IMR-90 (cell line): ENCODE results near the gene MIA2. TPM values are rescaled to one million over a fixed set of nuclear protein-coding genes. Genes with fewer than 3 reads are reported as not detected.

Source experiments
- ATAC-seq: fragments of 200-7000 bp; cut with Tn5 transposase; 2 replicates; pipeline ENCODE4 v1.9.1; 2020; ENCODE audit warnings: low read depth, mild to moderate bottlenecking, moderate library complexity
- BruUV-seq: library from RNA; stranded (reverse); fragments of 400-500 nt; replicated peaks from 2 replicates; lab custom pipeline; 2021; lab: Mats Ljungman, UMichigan
- CTCF ChIA-PET: fragments of 300-600 bp; formaldehyde crosslinking; extraction: SDS; loops from one replicate; lab custom pipeline; 2021; ENCODE audit warnings: antibody characterized with exemption; lab: Yijun Ruan, JAX
- POLR2A ChIA-PET: fragments of 300-600 bp; sonication (Branson Sonifier 250); formaldehyde crosslinking; loops from one replicate; lab custom pipeline; 2022; ENCODE audit warnings: antibody characterized with exemption; ENCODE audit not compliant: unreplicated experiment; lab: Charles Lee
- DNase-seq: peaks from one replicate; pipeline ENCODE4 v3.0.0; 2013
- H2AFZ ChIP-seq: replicated peaks from 2 replicates; pipeline ENCODE3; 2013; ENCODE audit warnings: low read length, mild to moderate bottlenecking; ENCODE audit not compliant: poor library complexity
- H2AK5ac ChIP-seq: 2 replicates; pipeline ENCODE4 v1.6.1; 2013; ENCODE audit warnings: low read depth, low read length, inconsistent platforms
- H2AK9ac ChIP-seq: replicated peaks from 2 replicates; pipeline ENCODE3; 2013; ENCODE audit warnings: mild to moderate bottlenecking, low read depth, low read length, moderate library complexity; ENCODE audit not compliant: poor library complexity
- H2BK120ac ChIP-seq: 2 replicates; pipeline ENCODE4 v1.6.1; 2013; ENCODE audit warnings: low read depth, low read length, inconsistent platforms
- H2BK15ac ChIP-seq: 3 replicates; pipeline ENCODE4 v1.6.1; 2013; ENCODE audit warnings: low read depth, low read length, inconsistent platforms
- H2BK20ac ChIP-seq: 2 replicates; pipeline ENCODE4 v1.6.1; 2013; ENCODE audit warnings: low read depth, mild to moderate bottlenecking, inconsistent platforms, low read length, moderate library complexity
- H2BK5ac ChIP-seq: 2 replicates; pipeline ENCODE4 v1.6.1; 2013; ENCODE audit warnings: mild to moderate bottlenecking, low read depth, low read length, inconsistent platforms; ENCODE audit not compliant: poor library complexity, severe bottlenecking
- H3K14ac ChIP-seq: replicated peaks from 2 replicates; pipeline ENCODE4 v1.6.1; 2013; ENCODE audit warnings: low read depth, low read length, inconsistent platforms
- H3K18ac ChIP-seq: 2 replicates; pipeline ENCODE4 v1.6.1; 2013; ENCODE audit warnings: low read depth, low read length, control low read depth
- H3K23ac ChIP-seq: 2 replicates; pipeline ENCODE4 v1.6.1; 2013; ENCODE audit warnings: low read depth, low read length, inconsistent platforms
- H3K27ac ChIP-seq: 2 replicates; pipeline ENCODE4 v1.5.1; 2013; ENCODE audit warnings: mild to moderate bottlenecking, control low read depth, low read length; ENCODE audit not compliant: insufficient read depth
- H3K27me3 ChIP-seq: 2 replicates; pipeline ENCODE4 v1.6.1; 2013; ENCODE audit warnings: low read length; ENCODE audit not compliant: control insufficient read depth, insufficient read depth
- H3K36me3 ChIP-seq: 2 replicates; pipeline ENCODE4 v1.6.1; 2013; ENCODE audit warnings: low read length, mixed read lengths; ENCODE audit not compliant: control insufficient read depth, insufficient read depth
- H3K4ac ChIP-seq: 2 replicates; pipeline ENCODE4 v1.6.1; 2013; ENCODE audit warnings: low read depth, low read length, inconsistent platforms
- H3K4me1 ChIP-seq: 2 replicates; pipeline ENCODE4 v1.6.1; 2013; ENCODE audit warnings: low read length, mixed read lengths; ENCODE audit not compliant: control insufficient read depth, insufficient read depth
- H3K4me2 ChIP-seq: 2 replicates; pipeline ENCODE4 v1.6.1; 2013; ENCODE audit warnings: low read depth, mild to moderate bottlenecking, control low read depth, low read length, moderate library complexity
- H3K4me3 ChIP-seq: 2 replicates; pipeline ENCODE4 v1.5.1; 2013; ENCODE audit warnings: low read depth, mild to moderate bottlenecking, control low read depth, low read length, moderate library complexity; ENCODE audit not compliant: insufficient read depth
- H3K56ac ChIP-seq: 2 replicates; pipeline ENCODE4 v1.6.1; 2013; ENCODE audit warnings: low read length, inconsistent platforms; ENCODE audit not compliant: insufficient read depth; ENCODE audit errors: extremely low read depth
- H3K79me1 ChIP-seq, 2 experiments: 2 replicates each; pipeline ENCODE4 v1.6.1; 2013; ENCODE audit warnings: low read length in 2 of 2, inconsistent platforms in 1 of 2, low read depth in 1 of 2
- H3K9ac ChIP-seq: 2 replicates; pipeline ENCODE4 v1.6.1; 2013; ENCODE audit warnings: low read depth, low read length, control low read depth
- H3K9me1 ChIP-seq: 2 replicates; pipeline ENCODE4 v1.6.1; 2013; ENCODE audit warnings: low read length, inconsistent platforms; ENCODE audit not compliant: insufficient read depth
- H3K9me3 ChIP-seq: 2 replicates; pipeline ENCODE4 v1.6.1; 2013; ENCODE audit warnings: low read length; ENCODE audit not compliant: control insufficient read depth, insufficient read depth
- H4K20me1 ChIP-seq: 2 replicates; pipeline ENCODE4 v1.6.1; 2013; ENCODE audit warnings: low read length, inconsistent platforms; ENCODE audit not compliant: insufficient read depth
- H4K5ac ChIP-seq: 2 replicates; pipeline ENCODE4 v1.6.1; 2013; ENCODE audit warnings: mild to moderate bottlenecking, low read depth, low read length, control low read depth
- H4K8ac ChIP-seq, 2 experiments: 2 replicates each; pipeline ENCODE4 v1.6.1; 2013; ENCODE audit warnings: low read depth in 2 of 2, low read length in 2 of 2, control low read depth in 1 of 2, inconsistent platforms in 1 of 2
- H4K91ac ChIP-seq: 2 replicates; pipeline ENCODE4 v1.6.1; 2013; ENCODE audit warnings: low read depth, low read length, inconsistent platforms; ENCODE audit not compliant: insufficient read depth
- MXI1 ChIP-seq: IDR thresholded peaks from 2 replicates; pipeline ENCODE4 v1.6.1; 2012; ENCODE audit warnings: low read depth, mild to moderate bottlenecking, low read length, moderate library complexity, borderline replicate concordance
- NFE2L2 ChIP-seq: fragments of 150-350 bp; IDR thresholded peaks from 2 replicates; pipeline ENCODE4 v1.6.1; 2016; ENCODE audit warnings: low read depth, mild to moderate bottlenecking, low read length
- POLR2A ChIP-seq: IDR thresholded peaks from 2 replicates; pipeline ENCODE4 v1.6.1; 2012; ENCODE audit warnings: mild to moderate bottlenecking, low read depth, low read length
- RFX5 ChIP-seq: IDR thresholded peaks from 2 replicates; pipeline ENCODE4 v1.8.0; 2012; ENCODE audit warnings: low read depth, mild to moderate bottlenecking, low read length, moderate library complexity
- SMC3 ChIP-seq: fragments of 150-350 bp; IDR thresholded peaks from 2 replicates; pipeline ENCODE4 v1.6.1; 2016; ENCODE audit warnings: low read depth, mild to moderate bottlenecking, antibody characterized with exemption, low read length, moderate library complexity
- USF2 ChIP-seq: fragments of 150-350 bp; IDR thresholded peaks from 2 replicates; pipeline ENCODE4 v1.6.1; 2017; ENCODE audit warnings: mild to moderate bottlenecking, antibody characterized with exemption, low read length, low read depth
- WGBS, 2 experiments: methylation state at CpG; one replicate each; pipeline versions ENCODE4 v1.1.5 to v1.1.7; 2013; ENCODE audit warnings: missing lambda C conversion rate in 2 of 2; ENCODE audit not compliant: insufficient read length in 1 of 2; ENCODE audit errors: extremely low coverage in 2 of 2; 5-methylcytosine and 5-hydroxymethylcytosine counted together
- dilution Hi-C: fragments of 300-500 bp; cut with HindIII; formaldehyde crosslinking; loops from one replicate; pipeline ENCODE4 v1.14.3; 2018; ENCODE audit warnings: low sequenced_read_pairs; ENCODE audit not compliant: unreplicated experiment
- in situ Hi-C: fragments of 300-500 bp; cut with MboI; formaldehyde crosslinking; loops from 3 replicates; pipeline ENCODE4 v1.14.3; 2019; ENCODE audit warnings: low sequenced_read_pairs, inconsistent platforms, mixed read lengths
- intact Hi-C: fragments of 100-400 bp; cut with micrococcal nuclease; formaldehyde crosslinking; loops from 2 replicates; pipeline ENCODE4 v1.10.0; 2022
- polyA plus RNA-seq, 3 experiments: library from polyadenylated mRNA; depleted of rRNA; stranded (reverse); fragments of >200 nt; gene quantifications; 2 replicates each; pipeline ENCODE4 v1.2.3, GENCODE V29; 2012; ENCODE audit warnings: low replicate concordance in 1 of 3
- total RNA-seq: library from RNA; depleted of rRNA; stranded (reverse); fragments of >200 nt; gene quantifications from 2 replicates; pipeline ENCODE4 v1.2.3, GENCODE V29; 2012

MIA2 gene
- total and polyA plus RNA-seq, 2 of the 4 experiments (the other 2 are of a cell fraction): 3.9 to 6.8 TPM

GRCh38 chr14:39289523-39289922 is 55.8 kb downstream of the MIA2 start:
- Histone ChIP-seq H2BK5ac (no peak overlapping the region), H3K23ac (no peak overlapping the region), H3K27me3 (no peaks in the 10 kb centered on the region), H3K36me3 (peaks cover 7% of the 10 kb centered on the region), H4K8ac (no peak overlapping the region), H2AK9ac (no peak overlapping the region), H3K9me1 (no peaks in the 10 kb centered on the region), H3K4me2 (no peak overlapping the region), H2BK20ac (no peak overlapping the region), H3K14ac (no peak overlapping the region), H3K4me3 (no peak overlapping the region), H4K91ac (no peak overlapping the region), H3K56ac (no peak overlapping the region), H4K5ac (no peak overlapping the region), H4K20me1 (0 out of 2 replicates have a peak, but pooled peaks cover 3% of the 10 kb centered on the region), H3K4me1 (no peaks in the 10 kb centered on the region), H3K9me3 (no peaks in the 10 kb centered on the region), H3K9ac (no peak overlapping the region), H3K18ac (no peak overlapping the region), H3K79me1 (peaks cover 4 to 9% of the 10 kb centered on the region in 2 experiments; a peak in 2 of 4 replicates), H2AK5ac (no peak overlapping the region), H3K4ac (no peak overlapping the region), H3K27ac (no peak overlapping the region), H2BK15ac (no peak overlapping the region), H2AFZ (no peak overlapping the region), H2BK120ac (no peak overlapping the region)
- POLR2A ChIA-PET: no interaction called here
- TF ChIP-seq USF2: no peak
- no peak for TF ChIP-seq POLR2A
- no peak for TF ChIP-seq MXI1
- TF ChIP-seq RFX5: no peak
- TF ChIP-seq SMC3: no peak
- no peak for TF ChIP-seq NFE2L2
- DNase-seq (no peak), ATAC-seq (no peak)
- intact Hi-C loops: no loop called here
- in situ Hi-C loops: no loop called here
- dilution Hi-C loops: no loop called here
- no TSS peak for BruUV-seq
- WGBS, 2 experiments: no CpG with 5 or more reads among the region's 1 CpG
- CTCF ChIA-PET: interaction anchor here (0.6 kb wide), 1 partner anchor 1808 kb away, joined by 4 read pairs; no protein-coding TSS in a partner anchor
